8988T (cell line): ENCODE data around the gene RCAN2.

ENCODE experiments used
- DNase-seq: peaks from one replicate; pipeline ENCODE4 v3.0.0; 2011

Gene RCAN2

DNA sequence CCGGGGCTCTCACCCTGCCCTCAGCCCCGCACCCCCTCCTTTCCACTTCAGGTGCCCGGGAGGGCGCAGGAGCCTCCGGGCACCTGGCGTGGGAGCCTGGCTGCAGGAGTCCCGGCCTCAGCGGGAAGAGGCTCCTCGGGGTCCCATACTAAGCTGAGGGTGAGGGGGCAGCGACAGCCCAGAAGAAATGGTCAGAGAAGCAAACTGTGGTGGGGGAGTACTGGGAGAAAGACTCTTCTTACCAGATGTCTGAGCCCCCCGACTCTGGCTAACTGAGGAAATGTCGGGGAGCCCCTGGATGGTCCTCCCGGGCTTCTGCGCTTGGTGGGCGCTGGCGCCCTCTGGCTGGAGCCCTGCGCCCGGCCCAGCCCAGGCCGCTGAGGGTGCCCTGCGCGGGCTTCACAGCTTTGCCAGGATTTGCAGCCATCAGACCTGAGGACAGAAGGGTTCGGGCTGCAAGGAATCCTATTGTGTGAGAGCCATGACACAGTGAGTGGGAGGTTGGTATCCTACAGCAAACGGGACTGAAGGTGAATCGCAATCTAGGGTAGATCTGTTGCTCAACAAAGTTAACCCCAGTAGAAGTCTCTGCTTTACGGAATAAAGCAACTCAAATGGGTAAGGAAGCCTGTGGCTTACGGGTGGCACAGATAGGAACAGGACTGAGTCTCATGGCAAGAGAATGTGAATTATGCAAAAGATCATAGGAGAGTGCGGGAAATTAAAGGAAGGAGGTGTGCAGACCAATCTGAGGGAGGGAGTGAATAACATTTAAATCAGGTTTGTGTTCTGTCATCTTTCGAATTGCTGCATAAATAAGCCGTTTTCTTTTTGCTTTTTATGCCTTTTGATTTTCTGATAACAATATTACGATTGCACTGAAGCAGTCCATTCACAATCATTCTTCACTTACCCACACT lies 639 bp upstream of the RCAN2 start:
- peak; percentile 81 for DNase-seq

DNA sequence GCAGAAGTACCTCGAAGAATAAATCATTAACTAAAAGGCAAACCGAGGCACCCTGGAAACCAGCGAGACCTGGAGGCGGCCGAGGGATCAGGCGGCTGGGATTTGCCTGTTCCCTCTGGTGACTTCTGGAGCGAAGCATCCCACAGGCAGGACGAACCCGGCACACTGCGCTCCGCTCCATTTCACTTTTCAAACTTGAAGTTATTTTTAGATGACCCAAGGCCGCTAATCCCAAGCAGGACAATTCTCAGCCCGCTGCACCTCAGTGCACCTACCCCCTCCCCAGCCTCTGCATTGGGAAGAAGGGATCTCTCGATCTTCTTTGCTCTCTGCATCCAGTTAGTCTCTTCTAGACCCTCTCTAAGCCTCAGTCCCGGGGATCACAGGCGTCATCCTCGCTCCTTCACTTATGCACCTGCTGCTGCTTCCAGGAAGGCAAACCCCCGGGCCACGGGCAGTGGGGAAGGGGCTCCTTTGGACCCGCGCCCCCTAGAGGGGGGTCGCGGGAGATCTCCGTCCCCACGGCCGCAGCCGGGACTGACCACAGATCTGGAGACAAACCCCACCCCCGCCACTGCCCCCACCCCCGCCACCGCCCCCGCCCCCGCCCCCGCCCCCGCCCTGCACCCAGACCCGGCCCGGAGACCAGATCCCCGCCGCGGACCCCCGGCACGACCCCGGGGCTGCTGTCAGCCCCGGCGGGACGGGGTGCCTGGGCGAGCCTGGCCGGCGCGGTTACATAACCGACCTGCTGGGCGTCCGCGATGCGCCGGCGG lies 636 bp downstream of the RCAN2 start:
- DNase-seq, result peak; percentile 29

DNA sequence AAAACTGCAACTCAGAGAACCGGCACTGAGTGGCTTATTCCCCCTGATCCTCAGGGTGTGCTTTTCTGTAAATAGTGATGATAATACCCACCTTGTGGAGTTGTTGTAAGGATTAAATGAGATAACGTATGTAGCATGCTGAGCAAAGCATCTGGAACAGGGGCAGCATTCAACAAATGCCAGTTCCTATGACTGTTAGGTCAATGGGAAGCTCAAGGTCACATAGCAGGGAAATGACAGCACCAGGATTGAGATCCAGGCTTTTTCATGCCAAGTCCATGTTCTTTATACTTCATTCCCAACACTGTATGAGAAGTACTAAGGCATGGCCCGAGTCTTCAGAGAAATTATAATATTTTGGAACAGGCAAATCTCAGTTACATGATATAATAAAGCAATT lies 5.1 kb downstream of the RCAN2 start:
- no peak for DNase-seq

DNA sequence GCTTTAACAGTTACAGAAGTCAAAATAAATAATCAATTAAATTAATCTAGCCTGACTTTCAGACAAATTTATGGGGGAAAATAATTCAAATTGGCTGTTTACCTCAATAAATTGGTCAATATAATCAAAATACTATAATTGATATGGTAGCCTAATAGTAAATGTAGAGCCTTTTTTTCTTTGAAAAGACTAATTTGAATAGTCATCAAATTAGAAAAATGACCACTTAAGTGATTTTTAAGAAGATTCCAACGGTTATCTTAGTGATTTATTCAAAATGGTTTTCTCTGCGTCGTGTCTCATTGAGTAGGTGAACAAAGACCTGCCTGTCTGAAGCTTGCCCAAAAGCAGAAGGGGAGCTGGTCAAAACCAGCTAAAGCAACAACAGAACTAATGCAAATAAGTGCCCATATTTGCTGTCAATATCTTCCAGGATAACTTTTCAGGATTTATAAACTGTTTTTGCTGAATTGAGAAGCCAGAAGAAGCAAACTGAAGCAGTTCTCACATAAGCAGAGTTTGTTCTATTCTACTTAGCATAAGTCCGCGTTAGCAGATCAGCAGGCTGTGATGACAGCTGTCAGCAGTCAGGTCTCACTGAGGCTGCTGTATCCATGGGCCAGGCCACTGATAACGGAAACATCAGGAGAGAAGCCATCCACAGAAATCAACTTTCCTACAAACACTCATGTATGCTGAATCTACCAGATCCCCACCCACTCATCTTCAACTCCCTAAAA lies 7.0 kb downstream of the RCAN2 start:
- DNase-seq, result no peak

DNA sequence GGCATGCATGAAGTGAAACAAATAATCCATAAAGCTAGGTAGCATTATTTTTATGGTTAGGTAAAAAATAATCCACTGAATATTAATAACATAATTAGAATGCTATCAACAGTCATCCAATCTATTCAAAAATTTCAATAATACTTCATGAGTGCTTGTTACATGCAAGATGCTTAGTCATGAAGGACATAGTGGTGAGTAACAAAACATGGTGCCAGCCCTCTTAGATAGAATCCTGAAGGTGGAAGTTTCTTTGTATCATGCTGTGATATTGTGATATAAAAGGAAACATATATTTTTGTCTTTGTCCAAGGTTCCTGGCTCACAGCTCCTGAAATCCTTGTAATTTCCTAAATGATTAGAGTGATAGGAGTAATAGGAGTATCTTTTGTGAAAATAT lies 14.9 kb downstream of the RCAN2 start:
- DNase-seq, result no peak

DNA sequence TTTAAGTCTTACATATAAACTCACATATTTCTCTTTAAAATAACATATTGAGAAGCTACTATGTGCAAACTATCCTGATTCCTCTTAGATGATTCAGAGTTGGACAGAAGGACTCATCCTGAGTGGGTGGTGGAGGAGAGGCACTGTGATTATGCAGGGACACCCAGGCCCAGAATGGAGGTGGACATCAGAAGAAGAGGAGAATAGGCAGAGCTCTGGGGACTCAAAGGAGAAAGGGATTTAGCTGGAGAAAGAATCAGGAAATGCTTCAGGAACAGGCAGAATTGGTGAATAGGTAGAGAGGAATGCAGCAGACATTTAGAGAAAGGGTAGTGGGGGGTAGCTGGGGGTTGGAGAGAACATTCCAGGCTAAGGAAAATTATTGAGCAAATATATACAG lies 17.4 kb downstream of the RCAN2 start:
- no peak for DNase-seq

DNA sequence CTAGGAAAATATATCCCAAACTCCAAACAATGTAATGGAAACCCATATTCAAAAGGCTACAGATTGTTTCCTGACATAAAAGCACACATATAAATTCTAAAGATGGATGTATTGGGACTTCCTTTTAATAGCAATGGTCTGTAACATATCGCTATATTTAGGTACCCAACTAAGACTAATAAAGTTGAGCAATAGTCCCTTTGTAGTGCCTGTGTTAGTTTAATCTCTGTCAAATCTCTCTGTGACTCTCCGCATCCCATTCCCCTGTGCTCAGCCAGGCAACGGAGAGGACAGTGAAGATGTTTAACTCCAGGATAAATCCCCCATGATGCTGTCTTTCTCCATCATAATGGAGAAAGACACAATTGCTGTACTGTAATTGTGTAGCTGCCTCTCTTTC lies 19.0 kb downstream of the RCAN2 start:
- DNase-seq, result no peak

DNA sequence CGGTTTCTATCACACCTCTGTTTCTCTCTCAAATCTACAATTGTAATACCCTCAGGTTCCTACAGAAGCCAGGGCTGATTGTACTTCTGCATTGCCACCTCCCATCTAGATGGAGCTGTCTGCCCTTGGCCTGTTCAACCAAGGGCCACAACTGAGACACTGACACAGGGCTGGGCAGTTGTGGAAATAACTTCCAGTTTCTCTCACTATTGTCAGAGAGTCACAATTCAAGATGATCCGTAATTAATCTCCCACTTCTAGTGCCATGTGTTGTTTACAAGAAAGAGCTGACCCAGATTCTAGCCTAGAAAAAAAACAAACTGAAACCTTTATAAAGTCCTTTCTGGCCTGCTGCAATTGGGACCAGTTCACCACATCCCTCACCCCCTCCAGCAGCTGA lies 22.2 kb downstream of the RCAN2 start:
- DNase-seq, result no peak

DNA sequence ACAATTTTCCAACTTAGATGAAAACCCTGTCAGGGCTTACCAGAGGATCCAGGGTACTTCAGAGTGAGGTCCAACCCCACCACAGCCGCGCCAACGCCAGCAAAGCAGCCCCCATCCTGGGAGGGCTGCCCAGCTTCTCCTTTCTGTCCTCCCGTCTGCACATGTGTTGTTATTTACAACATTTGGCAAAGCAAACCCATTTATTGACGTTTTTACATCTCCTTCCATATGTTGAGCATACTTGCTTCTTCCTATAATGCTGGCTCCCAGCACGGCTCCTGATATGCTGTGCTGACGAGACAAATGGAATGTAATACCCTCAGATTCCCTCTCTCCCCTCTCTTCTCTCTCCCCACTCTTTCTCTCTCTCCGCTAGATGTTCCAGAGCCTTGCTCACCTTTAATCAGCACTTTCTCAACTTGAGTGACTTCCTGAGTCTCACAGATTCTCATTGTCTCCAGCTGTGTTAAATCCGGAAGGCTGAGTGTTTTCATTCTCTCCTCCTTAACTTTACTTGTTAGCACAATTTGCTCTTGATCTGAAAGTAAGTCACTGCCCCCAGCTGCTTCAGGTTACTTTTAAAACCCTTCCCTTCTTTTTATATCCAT lies 22.7 kb downstream of the RCAN2 start:
- no peak for DNase-seq

DNA sequence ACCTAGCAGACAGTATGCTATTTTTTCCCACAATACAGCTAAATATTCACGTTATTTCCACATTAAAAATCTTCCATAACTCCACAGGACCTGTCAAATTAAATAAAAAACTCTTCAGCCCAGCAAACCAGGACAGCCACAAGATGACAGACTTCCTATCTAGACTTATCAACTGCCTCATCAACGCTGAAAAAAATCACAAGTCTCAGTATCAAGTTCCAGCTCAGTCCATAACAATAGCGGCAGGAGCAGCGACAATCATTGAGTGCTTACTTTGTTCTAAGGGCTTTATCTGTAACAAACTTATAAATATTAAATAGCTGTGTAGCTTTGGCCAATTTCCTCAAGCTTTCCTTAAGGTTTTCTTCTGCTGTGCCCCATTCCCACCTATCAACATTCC lies 24.7 kb downstream of the RCAN2 start:
- DNase-seq, result no peak

DNA sequence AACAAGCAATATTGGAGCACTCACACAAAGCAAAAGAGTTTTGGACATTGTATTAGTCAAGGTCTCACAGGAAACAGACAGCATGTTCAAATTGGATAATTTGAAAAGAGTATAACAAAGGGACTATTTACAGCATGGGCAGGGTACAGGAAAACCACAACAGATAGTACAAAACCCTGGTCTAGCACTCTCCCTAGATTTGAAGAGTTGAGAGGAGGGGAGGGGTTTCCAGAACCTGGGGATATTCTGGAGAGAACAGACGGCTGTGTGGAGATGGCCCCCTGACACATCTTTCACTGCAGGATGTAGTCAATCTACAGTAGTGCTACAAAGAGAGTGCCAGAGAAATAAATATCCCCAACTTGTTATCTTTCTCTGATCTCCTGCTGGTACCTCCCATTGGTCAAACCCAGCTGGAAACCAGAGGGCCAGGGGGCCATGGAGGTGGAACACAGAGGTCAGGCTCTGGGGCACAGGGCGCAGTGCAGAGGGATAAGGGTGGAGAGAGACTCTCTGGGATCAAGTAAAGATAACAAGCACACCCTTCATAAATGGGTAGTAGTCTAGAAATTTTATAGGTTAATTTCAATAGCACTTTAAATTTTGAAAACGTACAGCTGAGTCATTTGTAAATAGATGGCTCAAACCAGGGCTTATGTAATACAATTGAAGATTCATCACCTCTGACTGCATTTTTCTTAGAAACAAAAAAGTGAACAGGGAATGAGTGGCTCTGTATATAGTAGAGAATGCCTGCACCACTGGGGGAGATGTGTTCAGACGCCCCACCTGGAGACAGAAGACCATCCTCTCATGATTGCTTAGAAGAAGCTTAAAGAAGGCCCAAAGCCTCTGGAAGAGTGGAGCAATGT lies 25.7 kb downstream of the RCAN2 start:
- DNase-seq, result no peak

DNA sequence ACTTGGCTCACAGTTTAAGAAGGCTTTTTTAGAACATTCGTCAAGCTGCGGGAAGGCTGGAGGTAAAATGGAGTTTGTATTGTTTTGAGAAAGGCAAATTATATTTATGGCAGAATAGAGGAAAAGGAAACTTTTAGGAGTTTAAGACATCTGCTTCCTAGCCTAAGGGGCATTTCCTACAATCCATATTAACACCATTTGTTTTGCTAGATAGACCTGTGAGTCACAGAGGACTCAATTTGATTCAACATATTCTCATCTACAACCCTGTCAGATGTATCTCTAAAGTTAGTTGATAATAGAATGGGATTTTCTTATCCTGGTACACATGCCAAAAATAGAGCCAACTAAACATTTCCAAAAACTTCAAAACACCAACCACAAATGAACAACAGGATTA lies 35.0 kb downstream of the RCAN2 start:
- no peak for DNase-seq

DNA sequence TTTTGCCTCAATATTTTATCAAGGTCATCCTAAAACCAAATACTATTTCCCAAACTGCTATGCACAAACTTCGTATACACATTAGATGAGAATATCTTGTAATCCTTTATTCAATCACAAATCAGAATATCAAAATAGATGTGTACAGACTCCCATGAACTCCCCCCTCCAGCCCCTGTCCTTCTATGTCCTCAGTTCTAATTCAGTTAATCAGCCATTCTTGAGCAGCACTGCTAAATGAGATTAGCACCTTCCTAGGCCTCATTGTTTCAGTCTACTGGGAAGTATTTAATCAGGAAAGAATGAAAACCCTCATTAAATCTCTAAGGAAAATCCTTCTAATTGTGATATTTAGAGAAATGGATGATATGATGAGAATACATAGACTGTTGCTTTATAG lies 36.6 kb downstream of the RCAN2 start:
- DNase-seq, result no peak

DNA sequence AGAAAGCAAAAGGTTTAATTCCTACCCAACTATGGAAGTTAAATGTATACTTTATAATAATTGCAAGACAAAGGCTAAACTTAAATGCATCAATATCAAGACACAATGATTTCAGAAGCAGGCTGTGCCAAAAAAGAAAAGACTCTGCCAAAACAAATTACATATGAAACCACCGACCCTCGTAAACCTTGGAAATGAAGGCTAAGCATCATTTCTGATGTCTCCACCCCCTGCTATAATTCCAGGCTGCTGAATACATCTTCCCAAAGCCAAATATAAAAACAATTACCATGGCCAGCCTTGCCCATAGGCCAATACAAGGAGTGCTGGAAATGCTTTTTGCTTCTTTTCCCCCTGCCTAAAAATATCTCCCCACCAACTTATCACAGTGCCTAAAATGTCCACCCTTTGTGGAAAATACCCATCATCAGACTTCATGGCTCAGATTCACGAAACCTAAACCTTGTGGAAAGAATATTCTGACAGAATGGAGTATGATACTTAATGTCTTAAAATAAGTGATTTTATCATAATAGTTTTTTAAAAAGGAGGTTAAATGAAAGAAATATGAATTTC lies 37.4 kb downstream of the RCAN2 start:
- DNase-seq, result no peak

DNA sequence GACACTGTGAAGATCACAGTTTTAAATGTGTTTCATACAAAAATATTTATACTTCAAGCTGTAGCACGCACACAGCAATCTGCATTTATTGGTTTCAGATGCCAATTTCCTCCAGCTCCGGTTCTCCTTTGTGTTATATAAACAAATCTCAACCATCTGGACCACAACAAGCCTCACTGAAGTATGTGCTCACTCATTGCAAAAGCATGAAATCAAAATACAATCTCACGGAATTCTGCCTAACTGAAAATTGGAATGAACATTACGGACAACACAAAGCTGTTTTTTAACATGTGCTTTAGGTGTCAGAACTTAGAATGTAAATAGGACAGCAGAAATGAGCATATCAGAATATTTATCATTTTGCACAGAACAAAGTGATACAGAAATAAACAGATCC lies 38.0 kb downstream of the RCAN2 start:
- no peak for DNase-seq

DNA sequence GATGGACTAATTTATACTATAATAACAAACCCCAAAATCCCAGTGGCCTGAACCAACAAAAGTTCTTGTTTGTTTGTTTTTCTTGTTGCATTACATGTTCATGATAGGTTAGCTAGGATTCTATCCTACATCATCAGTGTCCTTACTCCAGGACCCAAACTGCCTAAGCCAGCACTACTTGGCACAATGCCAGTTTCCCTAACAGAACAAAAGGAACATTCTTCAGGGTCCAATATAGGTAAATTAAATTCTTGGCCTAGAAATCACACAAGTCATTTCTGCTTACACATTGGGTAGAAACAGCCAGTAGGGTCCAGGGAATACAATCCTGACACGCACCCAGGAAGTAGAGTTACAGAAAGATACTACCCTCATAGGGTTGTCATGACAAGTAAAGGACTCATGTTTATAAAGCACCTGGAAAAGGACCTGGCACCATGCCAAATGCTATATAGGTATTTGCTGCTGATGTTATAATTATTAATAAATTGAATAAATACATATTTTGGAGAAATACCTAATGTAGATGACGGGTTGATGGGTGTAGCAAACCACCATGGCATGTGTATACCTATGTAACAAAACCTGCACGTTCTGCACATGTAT lies 38.8 kb downstream of the RCAN2 start:
- no peak for DNase-seq

DNA sequence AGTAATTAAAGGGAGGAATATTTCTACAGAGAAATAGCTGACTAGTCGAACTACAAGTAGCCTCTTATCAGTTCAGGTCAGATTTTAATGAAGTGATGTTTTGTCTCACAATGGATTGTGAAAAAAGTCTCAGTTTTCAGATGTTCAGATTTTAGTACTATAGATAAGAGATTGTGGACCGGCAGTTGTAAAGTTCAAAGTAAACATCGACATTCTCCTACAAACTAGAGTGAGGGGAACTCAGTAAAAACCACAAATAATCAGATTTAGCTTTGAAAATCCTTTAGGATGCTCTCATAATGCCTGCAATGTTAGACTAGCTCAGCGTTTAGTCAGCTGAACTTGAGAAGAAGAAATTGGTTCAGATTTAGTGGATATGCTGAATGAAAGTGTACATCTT lies 39.9 kb downstream of the RCAN2 start:
- no peak for DNase-seq

DNA sequence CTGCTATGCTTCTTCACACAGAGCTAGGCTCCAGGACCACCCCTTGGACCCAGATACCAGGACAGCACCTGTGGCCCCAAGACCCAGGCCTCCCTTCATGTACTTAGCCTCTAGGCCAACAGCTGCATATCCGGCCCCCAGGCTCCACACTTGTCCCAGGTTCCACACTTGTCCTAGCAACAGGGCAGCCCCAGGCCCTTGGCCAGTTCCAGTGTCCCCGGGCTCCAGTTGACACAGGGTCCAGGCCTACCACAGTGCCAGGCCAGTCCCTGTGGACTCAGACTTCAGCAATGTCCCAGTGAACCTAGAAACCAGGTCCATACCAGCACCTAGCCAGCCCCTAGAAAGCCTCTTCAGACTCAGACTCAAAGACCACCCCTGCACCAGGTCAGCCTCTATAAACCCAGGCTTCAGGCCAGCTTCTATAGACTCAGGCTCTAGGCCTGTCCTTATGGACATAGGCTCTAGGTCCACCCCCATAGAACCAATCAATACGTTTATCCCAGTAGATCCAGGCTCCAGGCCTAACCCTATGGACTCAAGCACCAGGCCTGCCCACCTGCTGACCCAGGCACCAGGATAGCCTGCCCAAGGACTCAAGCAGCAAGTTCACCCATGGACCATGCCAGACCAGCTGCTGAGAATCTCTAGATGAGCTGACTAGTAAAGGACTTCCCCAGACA lies 46.3 kb downstream of the RCAN2 start:
- DNase-seq, result no peak

DNA sequence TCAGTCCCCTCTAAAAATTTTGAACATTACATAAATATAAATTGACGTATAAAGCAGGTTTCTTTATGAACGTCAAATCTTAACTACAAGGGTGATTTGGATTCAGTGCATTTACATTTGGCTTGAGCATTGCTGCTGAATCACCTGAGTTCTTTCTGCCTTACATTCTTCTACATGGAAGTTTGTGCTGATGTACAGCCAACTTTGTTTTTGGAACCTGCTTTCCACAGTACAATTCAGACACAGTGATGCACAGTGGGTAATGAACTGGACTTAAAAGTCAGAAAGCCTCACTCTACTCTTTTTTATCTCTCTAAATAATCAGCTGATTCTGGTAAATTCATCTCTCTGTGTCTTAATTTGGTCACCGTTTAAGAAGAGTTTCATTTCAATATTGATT lies 47.6 kb downstream of the RCAN2 start:
- DNase-seq, result no peak

DNA sequence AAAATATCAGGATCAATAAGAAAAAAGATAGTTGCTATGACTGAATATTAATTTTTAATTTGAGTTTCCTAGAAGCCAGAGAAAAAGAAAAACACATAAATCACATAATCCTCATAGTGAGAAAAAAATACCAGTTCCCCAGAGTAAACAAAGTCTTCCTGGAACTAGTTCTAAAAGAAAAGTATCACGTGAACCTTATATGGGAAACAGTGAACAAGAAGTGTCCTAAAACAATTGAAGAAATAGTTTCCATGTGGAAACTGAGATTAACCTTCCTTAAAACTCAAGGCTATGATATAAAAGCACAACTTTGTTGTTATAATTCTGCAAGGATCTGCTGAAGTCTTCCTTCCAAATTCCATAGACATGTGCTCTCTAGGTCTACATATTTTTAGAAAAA lies 50.6 kb downstream of the RCAN2 start:
- DNase-seq, result no peak

DNA sequence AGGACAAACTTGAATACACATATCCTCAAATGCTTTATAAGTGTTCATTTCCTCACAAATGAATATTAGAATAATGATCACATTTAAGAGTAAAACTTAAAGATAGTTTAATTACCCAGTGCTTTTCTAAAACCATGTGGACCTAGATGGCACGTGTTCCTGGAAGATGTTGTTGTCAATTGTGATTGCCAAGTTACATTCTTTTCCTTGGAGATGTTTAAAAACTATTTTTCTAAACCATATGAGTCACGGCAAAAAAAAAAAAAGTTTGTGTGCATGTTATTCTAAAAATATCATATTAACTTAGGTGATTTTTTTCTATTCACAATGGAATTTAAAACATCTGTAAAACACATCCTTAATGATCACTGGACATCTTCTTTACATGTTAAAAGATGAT lies 51.1 kb downstream of the RCAN2 start:
- no peak for DNase-seq
